ENCODE measurements around the gene RXFP3.

The RXFP3 gene

DNA sequence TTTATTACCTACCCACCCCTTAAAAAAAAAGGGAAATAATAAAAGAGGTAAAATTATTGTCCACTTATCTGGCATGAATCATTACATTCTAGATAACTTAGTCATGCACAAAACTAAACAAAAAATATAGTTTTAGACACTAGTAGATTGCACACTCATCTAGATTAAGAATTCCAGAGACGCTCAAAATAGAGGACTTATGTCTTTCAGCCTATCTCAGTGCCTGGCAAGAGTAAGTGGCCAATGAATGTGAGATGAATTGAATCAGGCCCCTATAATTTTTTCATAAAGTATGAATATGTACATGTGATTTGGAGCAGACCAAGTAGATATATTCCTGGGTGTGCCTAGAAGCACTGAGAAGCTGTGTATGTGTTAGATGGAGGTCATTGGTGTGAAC, 2.0 kb upstream of the RXFP3 start:
- DNase-seq (no peak), ATAC-seq (ENCODE audit: insufficient read depth, low read depth) (no peak)
- no peak overlapping the region for H3K27ac ChIP-seq (ENCODE audit: low read length)
- H3K4me3 ChIP-seq (ENCODE audit: low read depth in 1 of 2, low read length in 2 of 2): no peak overlapping the region
- no peak for TF ChIP-seq EZH2 (IDR thresholded peaks at IDR 0.05; ENCODE audit: borderline replicate concordance, low read depth, low read length, severe bottlenecking)
- TF ChIP-seq CTCF (IDR thresholded peaks at IDR 0.05; ENCODE audit: borderline replicate concordance, extremely low read depth, low read length, poor library complexity, severe bottlenecking): no peak
- H3K79me2 ChIP-seq (ENCODE audit: insufficient read depth, low read length): no peaks in the 10 kb centered on the region
- H3K9ac ChIP-seq (ENCODE audit: low read depth, low read length): no peak overlapping the region
- H3K27me3 ChIP-seq (ENCODE audit: insufficient read depth, low read length, poor library complexity): no peaks in the 10 kb centered on the region
- no peaks in the 10 kb centered on the region for H3K36me3 ChIP-seq (ENCODE audit: insufficient read depth, low read length)
- H2AFZ ChIP-seq (ENCODE audit: low read depth, low read length): no peak overlapping the region
- no peak overlapping the region for H3K4me2 ChIP-seq (ENCODE audit: insufficient read depth, low read length)
- H3K4me1 ChIP-seq (ENCODE audit: insufficient read depth, low read length): no peaks in the 10 kb centered on the region
- no peaks in the 10 kb centered on the region for H3K9me3 ChIP-seq (ENCODE audit: insufficient read depth, low read length, severe bottlenecking)
- no peaks in the 10 kb centered on the region for H4K20me1 ChIP-seq (ENCODE audit: insufficient read depth, low read length)

DNA sequence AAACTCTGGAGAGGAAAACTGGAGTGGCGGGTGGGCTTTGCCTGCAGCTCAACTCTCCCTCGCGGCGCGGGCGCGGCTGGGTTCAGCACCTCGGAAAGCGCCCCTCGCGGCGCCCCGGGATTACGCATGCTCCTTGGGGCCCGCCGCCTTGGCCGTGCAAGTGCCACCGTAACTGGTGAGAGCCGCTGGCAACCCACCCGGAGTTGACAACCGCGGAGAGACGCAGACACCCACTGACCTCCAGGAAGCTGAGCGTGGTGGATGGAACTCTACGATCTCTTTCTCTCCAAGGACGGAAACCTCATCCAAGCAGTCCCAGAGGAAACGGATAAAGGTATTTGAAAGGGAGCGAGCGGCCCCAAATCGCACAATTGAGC, 194 bp upstream of the RXFP3 start:
- H3K27me3 ChIP-seq (ENCODE audit: insufficient read depth, low read length, poor library complexity): no peaks in the 10 kb centered on the region
- H3K9me3 ChIP-seq (ENCODE audit: insufficient read depth, low read length, severe bottlenecking): no peaks in the 10 kb centered on the region
- H2AFZ ChIP-seq (ENCODE audit: low read depth, low read length): no peak overlapping the region
- no peak for DNase-seq
- H3K4me3 ChIP-seq (ENCODE audit: low read depth in 1 of 2, low read length in 2 of 2): no peak overlapping the region
- no peaks in the 10 kb centered on the region for H4K20me1 ChIP-seq (ENCODE audit: insufficient read depth, low read length)
- no peaks in the 10 kb centered on the region for H3K36me3 ChIP-seq (ENCODE audit: insufficient read depth, low read length)
- ATAC-seq (ENCODE audit: insufficient read depth, low read depth): no peak
- H3K9ac ChIP-seq (ENCODE audit: low read depth, low read length): no peak overlapping the region
- no peak for TF ChIP-seq CTCF (IDR thresholded peaks at IDR 0.05; ENCODE audit: borderline replicate concordance, extremely low read depth, low read length, poor library complexity, severe bottlenecking)
- no peaks in the 10 kb centered on the region for H3K79me2 ChIP-seq (ENCODE audit: insufficient read depth, low read length)
- H3K4me2 ChIP-seq (ENCODE audit: insufficient read depth, low read length): no peak overlapping the region
- no peak overlapping the region for H3K27ac ChIP-seq (ENCODE audit: low read length)
- H3K4me1 ChIP-seq (ENCODE audit: insufficient read depth, low read length): no peaks in the 10 kb centered on the region

DNA sequence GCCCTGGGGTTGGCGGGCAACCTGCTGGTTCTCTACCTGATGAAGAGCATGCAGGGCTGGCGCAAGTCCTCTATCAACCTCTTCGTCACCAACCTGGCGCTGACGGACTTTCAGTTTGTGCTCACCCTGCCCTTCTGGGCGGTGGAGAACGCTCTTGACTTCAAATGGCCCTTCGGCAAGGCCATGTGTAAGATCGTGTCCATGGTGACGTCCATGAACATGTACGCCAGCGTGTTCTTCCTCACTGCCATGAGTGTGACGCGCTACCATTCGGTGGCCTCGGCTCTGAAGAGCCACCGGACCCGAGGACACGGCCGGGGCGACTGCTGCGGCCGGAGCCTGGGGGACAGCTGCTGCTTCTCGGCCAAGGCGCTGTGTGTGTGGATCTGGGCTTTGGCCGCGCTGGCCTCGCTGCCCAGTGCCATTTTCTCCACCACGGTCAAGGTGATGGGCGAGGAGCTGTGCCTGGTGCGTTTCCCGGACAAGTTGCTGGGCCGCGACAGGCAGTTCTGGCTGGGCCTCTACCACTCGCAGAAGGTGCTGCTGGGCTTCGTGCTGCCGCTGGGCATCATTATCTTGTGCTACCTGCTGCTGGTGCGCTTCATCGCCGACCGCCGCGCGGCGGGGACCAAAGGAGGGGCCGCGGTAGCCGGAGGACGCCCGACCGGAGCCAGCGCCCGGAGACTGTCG, 976 bp downstream of the RXFP3 start:
- Histone ChIP-seq H3K27me3 (ENCODE audit: insufficient read depth, low read length, poor library complexity) (no peaks in the 10 kb centered on the region), H3K27ac (ENCODE audit: low read length) (no peak overlapping the region), H3K4me2 (ENCODE audit: insufficient read depth, low read length) (no peak overlapping the region)

More for the DNA sequence above, 976 bp downstream of the RXFP3 start:
- Histone ChIP-seq H3K9ac (ENCODE audit: low read depth, low read length) (no peak overlapping the region), H3K4me1 (ENCODE audit: insufficient read depth, low read length) (no peaks in the 10 kb centered on the region), H3K79me2 (ENCODE audit: insufficient read depth, low read length) (no peaks in the 10 kb centered on the region), H3K9me3 (ENCODE audit: insufficient read depth, low read length, severe bottlenecking) (no peaks in the 10 kb centered on the region), H3K36me3 (ENCODE audit: insufficient read depth, low read length) (no peaks in the 10 kb centered on the region), H4K20me1 (ENCODE audit: insufficient read depth, low read length) (no peaks in the 10 kb centered on the region), H2AFZ (ENCODE audit: low read depth, low read length) (no peak overlapping the region), H3K4me3 (ENCODE audit: low read depth in 1 of 2, low read length in 2 of 2) (no peak overlapping the region)
- TF ChIP-seq EZH2 (IDR thresholded peaks at IDR 0.05; ENCODE audit: borderline replicate concordance, low read depth, low read length, severe bottlenecking) (no peak), CTCF (IDR thresholded peaks at IDR 0.05; ENCODE audit: borderline replicate concordance, extremely low read depth, low read length, poor library complexity, severe bottlenecking) (no peak)
- ATAC-seq (ENCODE audit: insufficient read depth, low read depth) (no peak), DNase-seq (no peak)
